Femur (tissue), 1 donor: Measurements from ENCODE around the gene AMIGO3.

Source experiments
- DNase-seq: peaks from one replicate; pipeline ENCODE4 v3.0.0-alpha.2; 2017

The AMIGO3 gene

DNA sequence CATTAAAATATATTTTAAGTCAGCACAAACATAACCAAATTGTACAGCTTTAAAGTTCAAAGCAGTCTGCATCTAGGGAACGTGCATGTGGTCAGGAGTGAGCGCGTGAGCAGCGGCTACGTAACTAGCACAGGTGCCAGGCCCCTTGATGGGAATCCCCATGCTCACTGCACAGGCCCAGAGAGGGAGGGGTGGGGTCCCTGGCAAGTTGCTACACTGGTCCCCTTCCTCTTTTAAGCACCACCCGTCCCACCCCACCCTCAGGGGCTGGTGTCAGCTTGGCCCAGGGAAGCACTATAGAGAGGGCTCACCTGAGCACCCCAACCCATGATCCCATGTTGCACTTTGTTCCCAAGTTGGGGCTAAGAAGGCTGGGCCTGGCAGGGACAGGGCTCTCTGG is 5.1 kb upstream of the AMIGO3 start:
- peak; percentile 51 for DNase-seq

DNA sequence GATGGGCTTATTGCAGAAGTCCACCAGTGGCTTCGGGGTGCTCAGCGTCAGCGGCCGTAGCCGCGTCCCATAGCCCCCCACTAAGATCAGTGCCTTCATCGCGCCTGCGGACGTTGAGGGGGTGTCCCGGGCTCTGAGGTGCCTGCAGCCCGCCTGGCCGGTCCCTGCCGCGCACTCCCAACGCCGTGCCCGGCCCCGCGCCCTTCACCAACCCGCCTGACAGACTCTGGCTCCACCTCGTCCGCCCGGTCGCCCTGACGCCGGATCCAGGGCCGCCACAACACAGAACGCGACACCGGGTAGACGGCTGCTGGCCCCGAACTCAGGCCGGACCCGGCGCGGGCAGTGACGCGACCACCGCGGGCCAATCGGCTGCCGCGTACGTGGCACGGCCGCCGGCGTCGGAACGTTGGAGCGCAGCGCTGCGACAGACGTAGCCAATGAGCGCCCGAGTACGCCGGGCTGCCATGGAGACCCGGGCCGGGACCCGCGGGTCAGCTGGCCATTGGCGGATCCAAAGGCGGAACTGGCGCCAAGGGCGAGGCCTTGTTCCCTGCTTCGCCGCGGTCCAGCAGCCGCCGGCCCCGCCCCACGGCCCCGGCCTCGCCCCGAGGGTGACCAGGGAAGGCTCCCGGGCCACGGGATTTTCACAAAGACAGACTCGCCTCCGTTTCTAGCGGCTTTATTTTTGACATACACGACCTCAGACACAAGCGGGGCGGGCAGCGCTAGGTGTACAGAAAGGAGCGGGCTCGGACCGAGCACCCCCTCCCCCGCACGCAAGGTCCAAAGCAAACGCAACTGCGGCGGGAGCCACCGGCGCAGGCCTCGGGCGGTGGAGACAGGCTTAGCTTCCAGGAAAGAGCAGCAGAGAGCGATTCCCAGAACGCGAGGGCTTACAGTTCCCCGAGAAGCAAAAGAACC is 4.4 kb upstream of the AMIGO3 start, which contains the start of gene GMPPB:
Gene GMPPB, minus strand, starts transcription at position 324 of the 924 bp plus-strand sequence. Its CDS starts 225 bp downstream, at position 99.
- peak; percentile 99 for DNase-seq

DNA sequence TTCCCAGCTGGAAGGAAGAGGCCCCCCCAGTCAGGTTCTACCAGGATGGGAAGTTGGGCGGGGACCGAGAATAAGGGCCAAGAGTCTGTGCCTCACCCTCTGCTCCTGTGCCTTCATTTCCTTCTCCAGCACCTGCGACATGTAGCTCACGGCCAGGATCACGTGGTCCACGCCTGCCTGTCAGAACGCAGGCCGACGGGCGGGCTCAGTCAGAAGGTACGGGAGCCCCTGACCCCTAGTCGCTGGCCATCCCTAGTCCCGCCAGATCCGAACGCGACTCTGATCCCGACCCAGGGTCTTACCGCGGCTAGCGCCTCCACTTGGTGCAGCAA is 3.8 kb upstream of the AMIGO3 start:
- DNase-seq, result peak; percentile 74

DNA sequence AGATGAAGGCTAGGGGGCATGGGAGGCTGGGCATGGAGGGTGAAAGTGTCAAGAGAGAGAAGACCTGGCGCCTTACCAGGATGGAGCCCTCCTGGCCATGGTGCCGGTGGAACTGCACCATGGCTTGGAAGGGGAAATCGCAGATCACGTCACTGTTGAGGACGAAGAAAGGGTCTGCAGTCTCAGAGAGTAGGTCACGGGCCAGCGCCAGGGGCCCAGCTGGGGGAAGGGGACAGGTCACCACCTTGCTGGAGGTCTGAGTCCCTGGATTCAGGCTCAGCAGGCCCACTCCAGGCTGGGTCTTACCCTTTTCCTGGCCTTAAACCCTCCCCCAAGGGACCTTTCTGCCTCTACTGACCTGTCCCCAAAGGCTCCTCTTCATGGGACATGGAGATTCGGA is 3.4 kb upstream of the AMIGO3 start:
- DNase-seq, result peak; percentile 38

DNA sequence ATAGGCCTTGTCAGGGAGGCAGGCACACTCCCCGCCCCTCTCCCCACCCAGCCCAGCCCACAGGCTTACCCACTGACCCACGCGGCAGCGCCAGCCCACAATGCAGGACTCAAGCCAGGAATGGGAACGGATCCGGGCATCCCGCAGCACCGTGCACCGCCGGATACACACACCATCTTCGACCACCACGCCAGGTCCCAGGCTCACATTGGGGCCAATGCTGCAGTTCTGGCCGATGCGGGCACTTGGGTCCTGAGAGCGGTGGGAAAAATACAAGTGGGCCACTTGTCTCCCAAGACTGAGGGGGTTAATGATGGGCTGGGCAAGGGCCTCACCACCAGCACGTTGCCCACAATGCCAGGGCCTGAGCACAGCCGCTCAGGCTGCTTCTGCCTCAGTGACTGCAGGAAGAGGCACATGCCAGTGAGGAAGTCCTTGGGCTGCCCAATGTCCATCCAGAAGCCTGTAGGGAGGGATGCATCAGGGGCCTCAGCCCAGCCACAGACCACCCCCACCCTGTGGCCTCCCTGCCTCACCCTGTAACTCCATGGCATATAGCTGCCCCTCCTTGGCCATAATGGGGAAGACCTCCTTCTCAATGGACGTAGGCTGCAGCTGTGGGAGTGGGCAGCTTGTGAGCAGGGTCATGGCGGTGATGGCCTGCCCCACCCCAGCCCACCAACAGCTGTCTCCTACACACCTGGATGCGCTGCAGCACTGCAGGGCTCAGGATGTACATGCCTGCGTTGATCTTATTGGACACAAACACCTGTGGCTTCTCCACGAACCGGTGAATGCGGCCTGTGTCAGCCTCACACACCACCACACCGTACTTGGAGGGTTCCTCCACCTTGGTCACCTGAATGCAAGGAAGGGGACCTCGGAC is 2.7 kb upstream of the AMIGO3 start:
- peak; percentile 38 for DNase-seq

DNA sequence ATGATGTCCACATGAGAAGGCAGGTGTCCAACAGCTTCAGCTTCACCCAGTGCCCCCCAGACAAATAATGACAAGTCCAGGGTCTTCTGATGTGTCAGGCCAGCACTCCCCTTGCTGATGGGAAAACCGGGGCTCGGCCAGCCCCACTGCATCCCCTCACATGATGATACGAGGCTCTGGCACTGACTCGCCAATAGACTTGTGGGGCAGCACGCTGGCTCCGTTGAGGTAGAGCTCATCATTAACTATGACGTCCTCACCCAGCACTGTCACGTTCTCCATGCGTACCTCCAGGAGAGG is 2.1 kb upstream of the AMIGO3 start:
- peak; percentile 22 for DNase-seq

DNA sequence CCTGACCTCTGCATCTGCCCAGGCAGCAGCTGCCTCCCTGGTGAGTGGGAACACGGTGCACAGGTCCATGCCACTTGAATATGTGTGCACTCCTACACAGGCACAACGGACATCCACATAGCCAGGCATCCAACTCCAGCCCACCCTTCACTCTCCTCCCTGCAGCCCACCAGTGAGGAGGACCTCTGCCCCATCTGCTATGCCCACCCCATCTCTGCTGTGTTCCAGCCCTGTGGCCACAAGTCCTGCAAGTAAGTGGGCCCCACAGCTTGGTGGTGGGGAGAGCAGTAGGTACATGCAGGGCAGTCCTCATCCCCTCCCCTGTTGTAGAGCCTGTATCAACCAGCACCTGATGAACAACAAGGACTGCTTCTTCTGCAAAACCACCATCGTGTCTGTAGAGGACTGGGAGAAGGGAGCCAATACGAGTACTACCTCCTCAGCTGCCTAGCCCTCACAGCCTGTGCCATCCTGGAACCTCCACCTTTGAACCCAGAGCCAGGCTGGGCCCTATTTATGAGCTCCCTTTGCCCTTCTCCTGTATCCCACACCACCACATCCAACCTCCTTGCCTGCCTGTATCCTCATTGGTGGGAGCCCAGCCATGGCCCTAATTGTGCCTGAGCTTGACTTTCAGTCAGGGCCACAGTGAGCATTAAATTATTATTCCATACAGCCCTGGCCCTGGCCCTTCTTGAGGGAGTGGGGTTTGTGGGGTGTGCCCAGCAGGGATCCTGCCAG is 1.5 kb upstream of the AMIGO3 start:
- DNase-seq, result peak; percentile 20

DNA sequence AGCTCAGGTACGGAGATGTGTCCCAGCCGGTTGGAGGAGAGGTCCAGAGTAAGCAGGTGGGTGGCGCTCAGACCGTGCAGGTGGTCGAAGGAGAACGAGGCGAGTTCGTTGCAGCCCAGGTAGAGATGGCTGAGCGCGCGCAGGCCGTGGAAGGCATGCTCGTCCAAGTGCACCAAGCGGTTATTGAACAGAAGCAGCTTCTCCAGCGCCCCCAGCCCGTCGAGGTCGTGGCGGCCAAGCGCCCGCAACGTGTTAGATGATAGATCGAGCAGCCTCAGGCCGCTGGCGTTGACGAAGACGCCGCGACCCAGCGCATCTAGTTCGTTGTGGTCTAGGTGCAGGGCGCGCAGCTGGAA is 648 bp downstream of the AMIGO3 start:
- DNase-seq, result no peak

DNA sequence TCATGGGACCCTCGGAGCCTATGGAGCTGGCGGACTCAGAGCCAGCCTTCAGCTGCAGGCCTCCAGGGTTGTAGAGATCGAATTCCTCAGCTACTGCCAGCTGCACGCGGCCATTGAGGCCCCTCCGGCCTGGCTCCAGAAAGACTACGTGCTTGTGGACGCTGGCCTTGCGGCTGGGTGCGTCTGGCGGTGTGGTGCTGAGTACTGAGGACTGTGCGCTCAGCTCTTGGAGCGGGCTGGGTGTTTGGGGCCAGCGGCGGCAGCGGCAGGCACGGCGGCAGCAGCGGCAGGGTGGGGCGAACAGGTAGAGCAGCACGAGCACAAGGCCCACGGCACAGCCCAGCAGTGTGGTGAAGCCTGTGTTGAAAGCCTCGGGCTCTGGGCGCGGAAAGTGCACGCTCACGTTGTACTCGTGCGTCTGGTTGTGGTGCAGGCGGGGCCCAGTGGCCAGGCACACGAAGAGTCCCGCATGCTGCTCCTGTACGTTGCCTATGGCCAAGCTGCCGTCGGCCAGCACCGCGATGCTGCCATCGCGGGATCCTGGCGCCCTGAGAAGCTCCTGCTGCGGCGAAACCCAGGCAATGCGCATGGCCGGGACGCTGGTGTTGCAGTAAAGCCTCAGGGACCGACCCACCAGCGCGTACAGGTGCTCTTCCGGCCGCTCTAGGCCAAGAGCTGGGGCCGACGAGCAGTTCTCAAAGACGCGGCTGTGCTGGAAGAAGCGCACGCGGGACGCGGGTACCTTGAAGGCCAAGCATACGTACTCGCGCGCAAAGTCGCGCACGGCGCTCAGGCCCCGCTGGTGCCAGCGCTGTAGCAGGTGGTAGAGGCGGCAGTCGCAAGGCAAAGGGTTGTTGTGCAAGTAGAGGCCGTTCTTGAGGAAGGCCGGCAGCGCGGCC is 1.3 kb downstream of the AMIGO3 start:
- DNase-seq, result peak; percentile 55

DNA sequence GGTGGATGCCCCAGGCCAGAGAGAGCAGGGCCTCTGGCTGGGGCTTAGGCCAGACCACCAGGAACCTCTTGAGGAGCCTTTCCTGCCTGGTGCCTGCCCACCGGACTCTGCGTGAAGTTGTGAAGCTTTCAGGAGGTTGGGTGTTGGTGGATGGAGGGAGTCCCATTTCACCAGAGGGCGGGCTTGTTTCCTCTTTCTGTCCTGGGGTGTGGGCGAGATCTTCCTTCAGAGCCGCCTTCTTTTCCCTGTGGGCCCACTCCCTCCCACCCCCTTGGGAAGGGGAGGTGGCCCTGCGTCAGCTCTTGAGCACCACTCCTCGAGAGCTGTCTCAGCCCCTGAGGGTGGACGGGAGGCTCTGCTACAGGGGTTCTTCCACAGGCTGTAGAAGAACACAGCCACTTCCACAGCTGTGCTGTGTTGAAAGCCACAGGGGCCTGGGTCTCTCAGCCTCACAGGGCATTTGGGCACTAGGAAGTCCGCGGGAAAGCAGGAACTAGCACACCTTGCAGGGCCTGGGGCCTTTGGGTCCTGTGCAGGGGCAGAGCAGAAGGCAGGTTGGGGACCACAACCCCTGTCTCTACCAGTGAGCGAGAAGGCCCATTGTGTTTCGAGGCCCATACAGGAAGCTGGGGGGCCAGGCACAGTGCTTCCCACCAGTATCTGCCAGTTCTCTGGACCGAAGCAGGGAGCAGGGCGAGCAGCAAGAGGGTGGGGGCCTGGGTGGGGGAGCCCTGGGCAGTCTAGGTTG is 2.1 kb downstream of the AMIGO3 start:
- DNase-seq, result peak; percentile 26

DNA sequence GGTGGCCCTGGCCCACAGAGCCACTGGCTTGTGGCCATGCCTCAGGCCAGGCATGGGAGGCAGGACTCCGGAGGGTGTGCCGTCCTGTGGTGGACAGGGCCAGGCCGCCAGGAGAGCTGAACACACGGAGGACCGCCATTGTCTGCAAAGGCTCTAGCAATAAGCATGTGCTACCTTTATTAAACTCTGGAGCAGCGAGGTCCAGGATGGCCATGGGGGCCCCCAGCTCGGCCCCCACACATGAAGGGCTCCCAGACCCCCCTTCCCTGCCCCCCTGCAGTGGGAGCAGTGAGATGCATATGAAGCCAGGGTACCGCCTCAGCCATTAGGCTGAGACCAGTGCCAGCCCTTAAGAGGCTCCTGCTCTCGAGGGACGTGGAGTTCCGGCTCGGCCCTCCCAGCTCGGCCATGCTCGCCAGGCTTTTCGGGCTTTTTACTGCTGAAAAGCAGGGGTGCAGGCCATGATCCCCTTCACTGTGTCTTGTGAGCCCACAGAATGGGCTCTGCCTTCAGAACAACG is 2.7 kb downstream of the AMIGO3 start:
- DNase-seq, result peak; percentile 35

DNA sequence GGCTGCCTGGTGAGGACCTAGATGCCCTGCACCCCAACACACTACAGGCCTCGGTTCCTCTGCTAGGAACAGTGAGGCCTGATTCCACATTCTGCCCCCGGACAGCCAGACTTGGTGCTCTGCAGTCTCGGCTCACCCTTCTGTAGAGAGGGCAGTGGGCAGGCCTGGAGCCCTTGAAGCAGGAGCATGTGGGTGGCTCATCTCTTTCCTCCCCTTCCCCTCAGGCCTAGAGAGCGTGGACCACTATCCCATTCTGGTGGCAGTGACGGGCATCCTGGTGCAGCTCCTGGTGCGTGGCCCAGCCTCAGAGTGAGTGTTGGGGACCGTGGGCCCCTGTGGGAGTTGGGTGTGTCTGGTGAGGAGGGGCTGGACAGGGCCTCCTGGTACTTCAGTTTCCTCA is 3.3 kb downstream of the AMIGO3 start:
- peak; percentile 16 for DNase-seq

DNA sequence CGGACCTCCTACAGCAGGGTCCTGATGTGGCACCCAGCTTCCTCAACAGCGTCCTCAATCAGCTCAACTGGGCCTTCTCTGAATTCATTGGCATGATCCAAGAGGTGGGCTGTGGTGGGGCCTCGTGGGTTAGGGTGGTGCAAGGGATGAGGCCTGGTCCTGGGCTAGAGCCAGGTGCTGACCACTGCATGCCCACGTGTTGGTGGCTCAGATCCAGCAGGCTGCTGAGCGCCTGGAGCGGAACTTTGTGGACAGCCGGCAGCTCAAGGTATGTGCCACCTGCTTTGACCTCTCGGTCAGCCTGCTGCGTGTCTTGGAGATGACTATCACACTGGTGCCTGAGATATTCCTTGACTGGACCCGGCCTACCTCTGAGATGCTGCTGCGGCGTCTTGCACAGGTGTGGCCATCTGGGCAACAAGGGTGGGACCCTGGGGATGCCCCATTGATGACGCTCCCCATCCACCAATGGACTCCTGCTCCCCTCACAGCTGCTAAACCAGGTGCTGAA is 3.8 kb downstream of the AMIGO3 start:
- peak; percentile 36 for DNase-seq

DNA sequence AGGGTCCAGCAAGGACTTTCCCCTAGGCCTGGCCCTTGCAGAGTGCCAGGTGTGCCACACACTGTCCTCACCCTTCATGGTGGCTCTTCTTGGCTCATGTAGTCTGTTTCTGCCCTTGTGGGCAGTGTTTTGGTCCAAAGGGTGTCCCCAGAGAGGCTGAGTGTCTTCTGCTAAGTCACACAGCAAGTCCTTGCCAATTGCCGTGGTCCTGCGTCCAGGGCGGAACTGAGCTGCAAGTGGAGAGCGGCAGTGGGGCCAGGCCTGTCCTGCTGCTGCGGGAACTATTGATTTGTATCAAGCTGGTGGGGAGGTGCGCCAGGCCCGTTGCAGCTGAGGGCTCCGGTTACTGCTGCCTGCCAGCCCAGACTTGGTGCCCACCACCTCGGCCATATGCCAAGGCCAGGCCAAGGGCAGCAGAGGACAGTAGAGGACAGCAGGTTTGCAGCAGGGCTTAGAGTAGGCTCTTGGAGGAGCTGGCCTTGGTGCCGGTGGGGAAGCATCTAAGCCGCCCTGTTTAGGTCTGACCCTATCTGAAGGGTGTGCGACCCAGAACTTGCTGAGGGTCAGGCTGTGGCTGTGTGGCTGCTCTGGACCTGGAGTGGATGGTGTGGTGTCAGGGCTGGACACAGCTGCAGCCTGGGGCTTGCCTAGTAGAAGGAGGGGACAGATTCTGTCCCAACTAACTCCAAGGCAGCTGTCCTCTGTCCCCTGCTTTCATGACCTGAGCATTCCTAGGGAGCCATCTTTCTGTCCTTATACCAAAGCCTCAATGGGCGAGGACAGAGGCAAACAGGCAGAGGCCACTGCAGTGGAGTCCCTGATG is 4.5 kb downstream of the AMIGO3 start:
- peak; percentile 29 for DNase-seq

DNA sequence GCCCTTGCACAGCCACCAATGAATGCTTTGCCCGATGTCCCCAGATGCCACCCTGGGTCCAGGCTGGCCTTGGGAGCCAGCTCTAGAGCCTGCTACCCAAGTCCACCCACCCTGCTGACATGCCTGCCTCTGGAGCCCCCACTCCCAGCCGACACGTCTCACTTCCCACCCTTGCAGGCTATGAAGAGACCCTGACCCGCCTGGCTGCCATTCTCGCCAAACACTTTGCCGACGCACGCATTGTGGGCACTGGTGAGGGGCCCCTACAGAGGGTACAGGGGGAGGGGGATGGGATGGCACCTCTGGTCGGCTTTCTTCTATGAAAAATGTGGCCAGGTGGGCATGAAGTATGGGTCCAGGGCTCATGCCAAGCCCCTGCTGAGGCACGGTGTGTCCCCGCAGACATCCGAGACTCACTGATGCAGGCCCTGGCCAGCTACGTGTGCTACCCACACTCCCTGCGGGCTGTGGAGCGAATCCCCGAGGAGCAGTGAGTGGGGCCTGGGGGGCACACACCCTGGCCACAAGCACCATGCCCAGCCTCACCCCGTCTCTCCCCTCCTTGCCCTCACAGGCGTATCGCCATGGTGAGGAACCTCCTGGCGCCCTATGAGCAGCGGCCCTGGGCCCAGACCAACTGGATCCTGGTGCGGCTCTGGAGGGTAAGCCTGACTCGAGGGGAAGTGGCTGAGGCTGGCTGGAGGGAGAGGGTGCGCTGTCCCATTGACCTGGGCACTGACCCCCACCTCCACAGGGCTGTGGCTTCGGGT is 6.0 kb downstream of the AMIGO3 start:
- peak; percentile 20 for DNase-seq

DNA sequence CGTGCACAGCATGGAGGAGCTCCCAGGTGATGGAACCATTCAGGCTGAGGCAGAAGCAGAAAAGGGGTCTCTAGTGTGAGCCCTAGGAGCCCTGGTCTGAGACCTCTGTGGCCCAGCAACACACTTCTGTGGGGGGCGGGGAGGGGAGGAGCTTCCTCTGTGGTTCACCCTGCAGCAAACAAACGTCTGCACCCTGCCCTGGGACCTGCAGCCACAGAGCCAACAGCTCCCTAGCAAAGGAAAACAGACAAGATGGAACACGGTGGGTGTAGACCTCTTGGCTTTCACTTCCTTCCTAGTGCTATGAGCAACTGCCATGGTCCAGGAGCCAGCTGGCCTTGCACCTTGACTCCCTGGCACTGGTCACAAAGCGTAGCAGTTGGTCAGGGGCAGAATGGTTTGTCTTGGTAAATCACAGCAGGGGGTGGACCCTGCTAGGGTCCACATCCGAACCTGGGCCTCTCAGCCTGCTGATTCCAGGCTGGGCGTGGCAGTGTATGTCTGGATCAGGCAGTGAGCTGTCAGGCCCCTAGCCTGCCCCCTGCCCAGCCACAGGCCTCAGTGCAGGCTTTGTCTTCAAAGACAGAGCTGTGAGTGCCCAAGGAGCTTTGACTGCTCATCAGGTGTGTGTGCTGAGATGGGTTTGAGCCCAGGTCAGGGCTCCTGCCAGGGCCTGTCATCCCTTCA is 6.7 kb downstream of the AMIGO3 start:
- DNase-seq, result peak; percentile 15

DNA sequence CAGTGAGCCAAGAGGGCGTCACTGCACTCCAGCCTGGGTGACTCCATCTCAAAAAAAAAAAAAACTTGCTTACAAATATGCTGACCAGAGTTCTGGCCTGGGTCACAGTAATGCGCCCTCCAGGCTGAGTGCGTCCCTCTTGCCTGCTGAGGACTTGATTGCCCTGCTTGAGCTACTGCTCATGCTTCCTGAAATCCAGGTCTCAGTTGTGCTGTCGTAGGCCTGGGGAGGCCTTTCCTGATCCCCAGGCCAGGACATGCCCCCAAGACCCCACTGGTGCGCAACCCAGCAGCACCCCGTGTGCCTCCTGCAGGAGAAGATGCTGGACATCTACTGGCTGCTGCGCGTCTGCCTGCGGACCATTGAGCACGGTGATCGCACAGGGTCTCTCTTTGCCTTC is 7.3 kb downstream of the AMIGO3 start:
- DNase-seq, result no peak

DNA sequence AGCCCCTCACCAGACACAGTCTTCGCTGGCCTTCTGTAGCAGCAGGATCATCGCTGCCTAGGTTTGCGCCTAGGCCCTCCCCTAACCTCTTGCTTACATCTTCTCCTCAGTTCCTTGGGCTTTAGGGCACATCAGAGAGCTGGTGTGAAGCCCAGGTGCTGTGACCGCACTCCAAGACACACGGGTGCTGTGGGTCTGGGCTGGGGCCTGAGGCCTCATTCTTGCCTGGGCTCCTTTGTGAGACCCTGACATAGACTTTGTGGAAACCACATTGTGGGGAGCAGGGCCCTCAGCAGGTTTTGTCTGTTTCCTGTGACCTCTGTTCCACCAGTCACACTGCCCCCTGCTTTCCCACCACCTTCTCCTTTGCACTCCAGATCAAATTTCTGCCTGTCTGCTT is 8.0 kb downstream of the AMIGO3 start:
- no peak for DNase-seq

DNA sequence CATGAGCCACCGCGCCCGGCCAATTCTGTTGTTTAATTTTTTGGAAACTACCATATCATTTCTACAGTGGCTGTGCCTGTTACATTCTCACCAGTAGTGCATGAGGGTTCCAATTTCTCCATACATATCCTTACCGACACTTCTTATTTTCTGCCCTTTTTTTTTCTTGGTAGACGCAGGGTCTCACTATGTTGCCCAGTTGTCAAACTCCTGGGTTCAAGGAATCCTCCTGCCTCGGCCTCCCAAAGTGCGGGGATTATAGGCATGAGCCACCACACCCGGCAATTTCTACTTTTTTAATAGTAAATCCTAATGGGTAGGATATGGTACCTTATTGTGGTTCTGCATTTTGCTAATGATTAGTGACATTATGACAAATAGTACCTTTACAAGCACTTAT is 9.6 kb downstream of the AMIGO3 start:
- DNase-seq, result no peak
